OCI-LY3 (cell line): Measurements from ENCODE around the gene MEG3.

ENCODE experiments used
- CTCF ChIP-seq: fragments of 200-600, 300-600 bp; sonication (generic); IDR thresholded peaks from 2 replicates; pipeline ENCODE4 v1.5.1; 2014; ENCODE audit warnings: antibody characterized with exemption, low read length, low read depth
- EZH2phosphoT487 ChIP-seq: fragments of 200-600 bp; shearing (Covaris generic); IDR thresholded peaks from 2 replicates; pipeline ENCODE4 v1.6.1; 2018; ENCODE audit warnings: antibody characterized with exemption, mixed run types, low read depth

DNA sequence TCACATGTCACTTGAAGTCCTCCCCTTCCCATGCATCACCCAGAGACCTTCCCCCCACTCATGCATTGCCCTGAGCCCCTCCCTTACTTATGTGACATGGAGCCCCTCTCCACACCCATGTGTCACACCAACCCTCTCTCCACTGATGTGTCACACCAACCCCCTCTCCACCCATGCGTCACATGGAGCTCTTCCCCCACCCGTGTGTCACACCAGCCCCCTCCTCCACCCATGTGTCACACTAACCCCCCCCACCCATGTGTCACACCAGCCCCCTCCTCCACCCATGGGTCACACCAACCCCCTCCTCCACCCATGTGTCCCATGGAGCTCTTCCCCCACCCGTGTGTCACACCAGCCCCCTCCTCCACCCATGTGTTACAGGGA lies 47.2 kb downstream of the MEG3 start:
- TF ChIP-seq CTCF (no peak), EZH2phosphoT487 (no peak)
